HG02884 (cell line): ENCODE measurements around the gene ZNF334.

Experiments
- ATAC-seq: cut with Tn5 transposase; IDR thresholded peaks from one replicate; pipeline ENCODE4 v1.9.1; 2021; ENCODE audit warnings: mild to moderate bottlenecking, moderate library complexity; ENCODE audit not compliant: unreplicated experiment

Gene ZNF334

GRCh38 chr20:46512943-46513844 lies at the start of gene ZNF334:
Gene ZNF334 (minus strand): TSS chr20:46513559. CDS start chr20:46512102, 1,457 bp downstream.
- ATAC-seq: no peak

GRCh38 chr20:46562373-46563169 lies 49.2 kb upstream of the ZNF334 start:
- ATAC-seq: no peak

- no peak for ATAC-seq
Measured at GRCh38 chr20:46562009-46562372, 48.6 kb upstream of the ZNF334 start.

- no peak for ATAC-seq
Measured at GRCh38 chr20:46559685-46560440, 46.5 kb upstream of the ZNF334 start.

GRCh38 chr20:46559001-46559400 lies 45.6 kb upstream of the ZNF334 start:
- ATAC-seq: no peak

- ATAC-seq: no peak
Measured at GRCh38 chr20:46558511-46558959, 45.2 kb upstream of the ZNF334 start.

- ATAC-seq: no peak
Measured at GRCh38 chr20:46557231-46557956, 44.0 kb upstream of the ZNF334 start.

- ATAC-seq: no peak
Measured at GRCh38 chr20:46555370-46555956, 42.1 kb upstream of the ZNF334 start.

- ATAC-seq: no peak
Measured at GRCh38 chr20:46554828-46555227, 41.5 kb upstream of the ZNF334 start.

GRCh38 chr20:46553926-46554325 lies 40.6 kb upstream of the ZNF334 start:
- no peak for ATAC-seq

GRCh38 chr20:46552460-46553420 lies 39.4 kb upstream of the ZNF334 start:
- ATAC-seq: peak; percentile 82

GRCh38 chr20:46551522-46552381 lies 38.4 kb upstream of the ZNF334 start:
- ATAC-seq: no peak

- ATAC-seq: no peak
Measured at GRCh38 chr20:46550461-46550860, 37.1 kb upstream of the ZNF334 start, which contains the start of gene OCSTAMP. Gene OCSTAMP (minus strand): TSS chr20:46550654. CDS start chr20:46550560, 94 bp downstream.

- no peak for ATAC-seq
Measured at GRCh38 chr20:46549188-46549972, 36.0 kb upstream of the ZNF334 start.

- ATAC-seq: no peak
Measured at GRCh38 chr20:46548688-46549087, 35.3 kb upstream of the ZNF334 start.

GRCh38 chr20:46547995-46548394 lies 34.6 kb upstream of the ZNF334 start:
- ATAC-seq: no peak

- no peak for ATAC-seq
Measured at GRCh38 chr20:46546936-46547335, 33.6 kb upstream of the ZNF334 start.
